ENCODE results near the gene RGS7.
"Not testable (repeated sequence)": the region's sequence is repeated elsewhere in the genome, so short reads cannot be mapped to it uniquely, and the experiment has no call there.

Gene RGS7

GRCh38 chr1:240895424-240895823 lies 461.6 kb downstream of the RGS7 start:
- not testable (repeated sequence) for DNase-seq

GRCh38 chr1:240888787-240889048 lies 468.3 kb downstream of the RGS7 start:
- DNase-seq, result no peak

- peak; percentile 4 for DNase-seq
Observed at GRCh38 chr1:240888039-240888786, 468.8 kb downstream of the RGS7 start.

DNA sequence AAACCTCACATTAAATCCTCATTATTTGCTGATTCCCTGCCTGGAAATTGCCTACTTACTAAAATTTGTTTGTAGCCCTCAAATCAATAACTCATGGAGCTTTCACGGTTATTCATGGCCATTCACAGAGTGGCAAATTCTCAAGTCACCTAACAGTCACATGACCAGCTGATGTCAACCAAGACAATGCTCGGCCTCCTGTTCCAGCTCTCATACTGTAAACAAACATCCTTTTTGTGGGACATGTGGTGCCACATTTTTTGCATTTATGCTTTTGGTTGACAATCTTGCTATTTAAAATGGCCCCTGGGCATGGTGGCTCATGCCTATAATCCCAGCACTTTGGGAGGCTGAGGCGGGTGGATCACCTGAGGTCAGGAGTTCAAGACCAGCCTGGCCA lies 473.5 kb downstream of the RGS7 start:
- no peak for DNase-seq

DNA sequence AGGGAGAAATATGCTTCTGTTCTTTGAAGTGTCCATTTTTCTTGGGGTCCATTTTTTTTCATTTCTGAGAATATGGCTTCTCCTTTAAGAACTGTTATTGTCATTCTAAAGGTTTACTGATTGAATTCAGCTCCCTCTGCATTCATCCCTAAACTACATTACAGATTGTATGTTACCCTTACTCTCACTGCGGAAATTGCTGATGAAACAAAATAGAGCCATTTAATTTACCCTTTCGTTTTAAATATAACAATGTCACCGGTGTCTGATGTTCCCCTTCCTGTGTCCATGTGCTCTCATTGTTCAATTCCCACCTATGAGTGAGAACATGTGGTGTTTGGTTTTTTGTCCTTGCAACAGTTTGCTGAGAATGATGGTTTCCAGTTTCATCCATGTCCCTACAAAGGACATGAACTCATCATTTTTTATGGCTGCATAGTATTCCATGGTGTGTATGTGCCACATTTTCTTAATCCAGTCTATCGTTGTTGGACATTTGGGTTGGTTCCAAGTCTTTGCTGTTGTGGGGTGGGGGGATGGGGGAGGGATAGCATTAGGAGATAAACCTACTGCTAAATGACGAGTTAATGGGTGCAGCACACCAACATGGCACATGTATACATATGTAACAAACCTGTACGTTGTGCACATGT lies 474.2 kb downstream of the RGS7 start:
- not testable (repeated sequence) for DNase-seq

GRCh38 chr1:240878631-240879030 lies 478.4 kb downstream of the RGS7 start:
- DNase-seq, result no peak

- no peak for DNase-seq
Observed at GRCh38 chr1:240877605-240878004, 479.4 kb downstream of the RGS7 start.

DNA sequence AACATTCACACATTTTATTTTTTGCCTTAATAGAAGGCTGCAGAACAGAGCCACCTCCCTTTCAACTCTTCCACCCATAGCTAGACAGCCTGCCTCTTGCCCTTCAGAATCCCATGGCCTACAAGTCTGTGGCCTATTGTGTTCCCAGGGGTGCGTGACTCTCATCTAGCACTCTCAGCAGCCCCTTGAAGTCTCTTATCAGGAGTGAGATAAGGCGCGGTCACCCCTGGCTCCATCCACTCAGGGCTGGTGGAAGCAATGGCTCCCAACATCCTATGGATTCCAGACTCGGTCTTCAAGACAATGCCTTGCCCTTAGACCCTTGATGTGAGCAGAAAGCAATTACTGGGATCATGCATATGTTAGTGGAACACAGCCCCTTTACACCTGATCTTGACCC lies 480.9 kb downstream of the RGS7 start:
- no peak for DNase-seq

DNA sequence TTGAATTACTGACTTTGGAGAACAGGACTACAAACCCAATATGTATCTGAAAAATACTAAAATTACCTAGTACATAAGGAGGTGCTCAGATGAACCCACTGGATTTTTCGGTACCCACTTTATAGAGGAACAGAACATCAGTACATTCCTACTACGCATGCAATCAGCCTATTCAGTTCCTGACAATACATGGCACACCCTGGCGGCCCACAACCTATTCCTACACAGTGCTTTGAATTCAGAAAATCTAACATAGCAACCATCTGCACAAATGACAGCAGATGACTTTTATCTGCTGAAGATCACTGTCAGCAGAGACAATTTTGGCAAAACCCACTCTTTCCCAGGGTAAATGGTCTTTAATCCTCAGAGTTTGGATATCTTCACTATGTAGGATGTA lies 487.9 kb downstream of the RGS7 start:
- no peak for DNase-seq

DNA sequence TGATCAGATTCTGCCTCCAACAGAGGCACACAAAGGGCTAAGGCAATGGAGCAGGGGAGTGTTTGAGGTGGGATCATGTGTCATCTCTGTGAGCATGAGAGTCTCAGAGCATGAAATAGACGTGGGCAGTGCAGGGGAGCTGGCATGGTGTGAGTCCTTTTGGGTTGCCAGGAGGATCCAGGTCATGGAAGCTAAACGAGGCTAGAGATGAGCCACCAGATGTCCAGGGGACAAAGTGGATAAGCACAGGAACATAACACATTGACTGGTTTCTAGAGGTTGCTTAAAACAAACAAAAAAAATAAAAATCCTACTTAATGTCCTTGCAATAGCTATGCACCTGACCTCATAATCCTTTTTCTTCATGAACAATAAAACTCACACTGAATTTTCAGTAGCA lies 490.3 kb downstream of the RGS7 start:
- no peak for DNase-seq

GRCh38 chr1:240860023-240860422 lies 497.0 kb downstream of the RGS7 start:
- DNase-seq, result no peak

- no peak for DNase-seq
Observed at GRCh38 chr1:240854367-240854766, 502.6 kb downstream of the RGS7 start.

- DNase-seq, result no peak
Observed at GRCh38 chr1:240847325-240847724, 509.7 kb downstream of the RGS7 start.

DNA sequence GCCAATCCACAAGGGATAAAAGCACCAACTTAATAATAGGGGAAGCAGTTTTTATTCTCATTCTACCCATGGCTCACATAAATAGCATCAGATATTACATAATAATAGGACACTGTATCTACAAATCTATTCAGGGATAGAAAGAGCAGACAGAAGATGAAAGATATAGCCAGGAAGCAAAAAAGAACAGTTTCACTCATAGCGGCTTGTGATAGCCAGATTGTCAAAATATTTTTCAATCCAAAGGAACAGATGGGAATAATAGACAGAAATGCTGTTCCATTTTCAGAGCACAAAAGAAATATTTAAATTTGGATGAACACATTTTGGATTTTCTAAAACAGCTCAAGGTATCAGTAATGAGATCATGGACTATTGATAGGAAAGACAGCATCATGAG lies 512.5 kb downstream of the RGS7 start:
- no peak for DNase-seq

- DNase-seq, result no peak
Observed at GRCh38 chr1:240843798-240844197, 513.2 kb downstream of the RGS7 start.

DNA sequence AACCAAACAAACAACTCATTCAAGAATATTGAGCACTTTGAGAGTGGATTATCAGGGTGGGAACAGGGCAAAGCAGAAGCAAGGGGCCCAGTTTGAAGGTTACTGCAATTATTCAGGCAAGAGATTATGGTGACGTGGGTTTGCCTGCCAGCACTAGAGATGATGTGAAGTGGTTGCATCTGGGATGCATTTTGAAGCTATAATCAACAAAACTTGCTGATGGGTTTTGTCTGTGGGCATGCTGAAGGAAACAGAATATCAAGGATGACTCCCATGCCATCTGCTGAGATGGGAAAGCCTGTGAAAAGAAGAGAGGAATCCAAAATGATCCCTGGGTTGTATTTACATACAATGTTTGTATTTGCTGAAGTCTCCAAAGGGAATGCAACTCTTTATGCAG lies 520.7 kb downstream of the RGS7 start:
- no peak for DNase-seq

GRCh38 chr1:240835291-240835690 lies 521.7 kb downstream of the RGS7 start:
- DNase-seq, result no peak

DNA sequence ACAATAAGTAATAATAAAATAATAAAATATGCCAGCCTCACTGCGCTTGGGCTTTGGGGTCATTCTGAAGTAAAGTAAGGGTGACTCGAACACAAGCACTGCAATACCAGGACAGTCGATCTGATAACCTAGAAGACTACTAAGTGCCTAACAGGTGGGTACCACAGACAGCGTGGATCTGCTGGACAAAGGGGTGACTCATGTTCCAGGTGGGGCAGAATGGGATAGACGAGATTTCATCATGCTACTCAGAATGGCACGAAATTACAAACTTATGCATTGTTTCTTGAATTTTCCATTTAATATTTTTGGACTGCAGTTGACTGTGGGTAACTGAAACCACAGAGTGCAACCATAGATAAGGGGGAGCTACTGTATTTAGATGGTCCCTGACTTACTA lies 523.9 kb downstream of the RGS7 start:
- DNase-seq, result no peak

DNA sequence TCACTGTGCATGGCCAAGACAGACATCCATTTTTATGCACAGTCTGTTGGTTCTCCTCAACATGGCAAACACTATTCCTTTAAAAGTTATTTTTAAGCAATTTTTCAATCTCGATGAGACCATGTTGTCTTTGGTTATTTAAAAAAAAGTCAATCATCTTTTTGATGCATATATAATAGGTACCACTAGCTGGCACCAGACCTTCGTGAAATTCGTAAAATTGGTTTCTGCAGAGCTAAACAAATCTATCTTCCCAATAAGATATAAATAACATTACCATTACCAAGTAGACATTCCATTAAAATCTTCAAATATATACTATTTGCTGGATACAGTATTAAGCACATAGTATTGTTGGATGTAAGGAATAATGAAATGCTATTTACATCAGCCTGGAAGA lies 525.1 kb downstream of the RGS7 start:
- no peak for DNase-seq

DNA sequence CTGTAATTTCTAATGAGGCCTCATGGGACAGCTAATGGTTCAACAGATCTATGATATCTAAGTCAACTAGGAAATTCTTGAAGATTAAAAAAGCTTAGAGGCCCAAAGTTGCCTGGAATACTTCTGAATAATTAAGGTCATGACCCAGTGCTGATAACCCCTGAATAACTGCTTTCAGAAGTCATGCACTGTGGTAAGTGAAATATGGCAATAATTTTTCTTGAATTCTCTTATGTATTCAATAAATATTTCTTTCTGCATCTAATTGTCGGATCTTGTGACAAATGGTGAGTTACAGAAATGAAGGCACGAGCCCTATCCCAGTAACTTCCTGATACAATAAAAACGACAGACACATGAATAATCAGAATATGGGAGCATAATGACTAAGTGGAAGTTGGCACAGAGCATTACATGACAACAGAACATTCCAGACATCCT lies 525.8 kb downstream of the RGS7 start:
- no peak for DNase-seq

DNA sequence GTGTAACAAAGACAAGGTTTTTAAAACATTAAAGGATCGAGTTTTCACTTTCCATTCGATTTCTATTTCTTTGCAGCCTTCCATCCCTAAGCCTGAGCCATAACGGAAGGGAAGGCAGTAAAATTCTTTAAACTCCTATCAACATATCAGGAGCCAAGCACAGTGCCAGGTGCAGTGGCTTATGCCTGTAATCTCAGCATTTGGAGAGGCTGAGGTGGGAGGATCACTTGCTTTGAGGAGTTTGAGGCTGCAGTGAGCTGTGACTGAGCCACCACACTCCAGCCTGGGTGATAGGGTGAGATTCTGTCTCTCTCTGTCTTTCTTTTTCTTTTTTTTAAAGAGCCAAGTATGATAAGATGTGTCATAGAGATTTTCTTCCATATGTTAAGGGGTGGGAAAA lies 527.5 kb downstream of the RGS7 start:
- DNase-seq, result no peak

DNA sequence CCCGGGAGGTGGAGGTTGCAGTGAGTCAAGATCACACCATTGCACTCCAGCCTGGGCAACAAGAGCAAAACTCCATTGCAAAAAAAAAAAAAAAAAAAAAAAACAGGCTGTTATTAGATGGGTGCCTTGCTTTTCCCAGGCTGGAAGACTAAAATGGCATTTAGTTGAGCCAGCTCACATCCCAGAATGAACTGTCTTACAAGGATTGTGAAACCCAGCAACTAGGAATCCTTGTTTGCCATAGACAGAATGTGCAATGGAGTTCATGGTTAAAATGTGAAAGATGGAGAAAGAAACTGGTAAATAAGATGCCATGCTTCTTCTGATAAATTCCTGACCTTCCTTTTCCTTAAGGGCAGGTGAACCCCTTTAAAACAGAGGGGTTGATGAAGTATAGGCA lies 529.2 kb downstream of the RGS7 start:
- no peak for DNase-seq

DNA sequence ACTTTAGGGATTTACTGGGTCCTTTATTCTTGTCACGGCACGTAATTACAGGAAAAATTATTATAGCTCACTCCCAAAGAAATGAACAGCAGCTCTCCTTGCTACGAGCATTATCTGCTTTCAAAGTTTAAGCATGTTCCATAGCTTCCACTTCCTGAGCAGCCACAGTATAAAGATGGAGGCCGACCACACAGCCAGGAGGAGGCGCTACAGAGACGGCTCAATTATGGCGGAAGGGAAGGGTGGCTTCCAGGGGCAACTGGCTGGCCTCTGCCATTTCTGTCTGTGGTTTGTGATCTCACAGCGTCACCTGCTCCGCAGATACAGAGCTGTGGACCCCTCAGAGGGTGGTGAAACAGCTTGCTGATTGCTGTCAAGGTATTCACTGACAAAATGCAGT lies 532.8 kb downstream of the RGS7 start:
- DNase-seq, result no peak

- no peak for DNase-seq
Observed at GRCh38 chr1:240823357-240823756, 533.6 kb downstream of the RGS7 start.

GRCh38 chr1:240821925-240822324 lies 535.1 kb downstream of the RGS7 start:
- DNase-seq, result no peak
